Endometrium (tissue), 2 donors: ENCODE data around the gene PIRT.

Source experiments
- FAIRE-seq: peaks from 2 replicates; lab custom pipeline; 2012; peaks lifted over from hg19 to GRCh38; lab: Jason Lieb, UNC
- donor health status: control.
- donor health status: control.

The PIRT gene

DNA sequence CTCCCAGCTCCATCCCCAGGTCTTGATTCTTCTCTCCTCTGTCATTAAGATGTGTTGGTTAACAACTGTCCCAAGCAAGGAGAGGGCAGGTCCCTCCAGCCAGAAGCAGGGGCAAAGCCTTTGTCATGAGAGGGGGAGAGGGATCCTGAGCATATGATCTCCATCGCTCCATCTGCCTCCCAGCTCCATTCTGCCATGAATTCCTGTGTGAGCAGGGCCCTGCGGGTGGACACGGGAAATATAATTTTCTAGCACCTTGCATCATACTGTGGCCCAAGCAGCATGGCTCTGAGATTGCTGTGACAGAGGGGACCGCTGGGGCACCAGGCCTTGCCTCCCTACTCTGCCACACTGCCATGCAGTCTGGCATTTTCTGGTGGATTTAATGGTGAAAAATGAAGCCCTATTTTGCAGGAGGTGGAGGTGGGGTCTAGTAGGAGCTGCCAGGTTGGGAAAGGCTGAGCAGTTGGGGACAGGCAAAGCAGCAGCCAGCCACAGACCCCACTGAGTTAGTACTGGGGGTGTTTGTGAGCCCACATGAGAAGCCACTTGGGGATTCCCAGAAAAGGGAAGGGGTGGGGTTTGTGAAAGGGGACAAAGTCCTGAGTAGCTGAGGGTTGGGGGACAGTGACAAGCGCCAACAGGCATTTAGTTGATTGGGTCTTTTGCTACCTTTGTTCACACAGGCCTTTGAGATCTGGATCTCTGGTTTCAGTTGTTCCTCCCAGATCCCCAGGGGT, 50.4 kb downstream of the PIRT start:
- no peak for FAIRE-seq

DNA sequence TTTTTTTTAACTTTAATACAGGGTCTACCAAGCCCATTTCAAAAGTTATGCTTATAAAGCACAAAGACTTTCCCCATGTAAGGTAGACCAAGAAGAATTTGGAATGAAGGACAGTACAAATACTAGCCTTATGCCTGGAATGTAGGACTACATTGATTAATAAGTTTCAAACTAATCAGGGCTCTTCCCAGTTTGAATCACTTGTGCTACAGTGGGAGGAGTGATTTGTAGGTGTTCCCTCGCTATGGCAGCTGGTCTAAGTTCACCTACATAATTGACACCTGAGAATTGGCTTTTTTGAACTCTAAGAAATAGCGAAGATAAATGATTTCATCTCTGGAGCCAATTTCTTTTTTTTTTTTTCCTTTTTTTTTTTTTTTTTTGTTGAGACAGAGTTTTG, 52.6 kb downstream of the PIRT start:
- no peak for FAIRE-seq

DNA sequence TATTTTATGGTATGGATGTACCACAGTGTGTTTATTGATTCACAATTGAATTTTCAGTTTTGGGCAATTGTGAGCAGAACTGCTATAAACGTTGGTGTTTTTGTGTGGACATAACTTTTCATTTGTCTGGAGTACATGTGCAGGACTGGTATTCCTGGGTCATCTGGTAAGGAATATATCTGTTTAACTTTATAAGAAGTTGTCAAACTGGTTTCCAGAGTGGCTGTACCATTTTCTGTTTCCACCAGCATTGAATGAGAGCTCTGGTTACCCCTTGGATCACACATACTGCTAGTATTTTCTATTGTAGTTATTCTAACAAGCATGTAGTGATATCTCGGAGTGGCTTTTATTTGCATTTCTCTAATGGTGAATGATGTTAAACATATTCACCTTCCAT, 58.3 kb downstream of the PIRT start:
- FAIRE-seq: no peak

DNA sequence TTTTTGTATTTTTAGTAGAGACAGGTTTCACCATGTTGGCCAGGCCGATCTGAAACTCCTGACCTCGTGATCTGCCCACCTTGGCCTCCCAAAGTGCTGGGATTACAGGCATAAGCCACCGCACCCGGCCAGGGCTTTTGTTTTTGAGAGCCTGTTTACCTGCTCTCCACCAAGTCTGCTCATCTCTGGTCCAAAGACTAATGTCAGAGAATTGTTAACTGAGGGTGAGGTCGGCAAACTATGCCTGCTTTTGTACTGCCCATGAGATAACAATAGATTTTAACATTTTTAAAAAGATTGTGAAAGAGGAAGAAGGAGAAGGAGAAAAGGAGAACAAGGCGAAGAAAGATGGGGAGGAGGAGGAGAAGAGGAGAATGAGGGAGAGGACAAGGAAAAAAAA, 60.0 kb downstream of the PIRT start:
- no peak for FAIRE-seq

DNA sequence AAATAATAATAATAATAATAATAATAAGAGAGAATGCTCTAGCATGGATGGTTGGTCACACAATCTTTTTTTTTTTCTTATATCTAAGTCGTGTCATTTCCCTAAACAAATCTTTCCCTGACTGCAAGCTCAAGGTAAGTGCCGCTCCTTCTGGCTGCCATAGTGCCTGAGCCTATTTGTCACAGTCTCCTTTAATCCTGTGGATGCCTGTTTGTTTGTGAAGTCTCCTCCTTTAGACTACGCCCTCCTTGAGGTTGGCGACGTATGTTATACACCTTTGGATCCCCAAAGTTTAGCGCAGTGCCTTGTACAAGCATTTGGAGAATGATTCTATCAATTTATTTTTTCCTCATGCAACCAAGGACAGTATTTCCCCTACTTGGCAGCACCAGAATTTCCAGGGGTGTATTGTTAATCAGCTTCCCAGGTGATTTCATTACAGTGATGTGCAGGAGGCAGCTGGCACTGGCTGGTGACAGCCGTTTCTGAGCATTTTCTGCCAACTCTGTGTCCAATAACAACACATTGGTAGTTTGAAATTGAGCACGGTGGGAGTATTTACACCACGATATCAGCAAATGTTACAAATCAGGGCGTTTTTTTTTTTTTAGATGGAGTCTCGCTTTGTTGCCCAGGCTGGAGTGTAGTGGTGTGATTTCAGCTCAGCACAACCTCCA, 60.6 kb downstream of the PIRT start:
- no peak for FAIRE-seq

DNA sequence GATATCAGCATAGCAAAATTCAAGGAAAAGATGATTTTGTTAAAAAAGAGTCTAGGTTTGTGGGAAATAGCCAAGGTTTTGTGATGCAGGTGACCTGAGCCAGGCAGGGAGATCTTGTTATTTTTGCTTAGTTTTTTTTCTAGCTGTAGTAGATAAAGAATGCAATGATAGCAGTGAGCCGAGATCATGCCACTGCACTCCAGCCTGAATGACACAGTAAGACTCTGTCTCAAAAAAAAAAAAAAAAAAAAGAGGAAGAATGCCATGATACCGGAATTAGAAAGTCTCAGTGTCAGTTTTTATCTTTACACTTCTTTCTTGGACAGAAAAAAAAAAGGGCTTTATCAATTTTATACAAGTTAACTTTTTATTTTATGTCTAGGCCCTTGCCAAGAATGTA, 61.5 kb downstream of the PIRT start:
- no peak for FAIRE-seq

DNA sequence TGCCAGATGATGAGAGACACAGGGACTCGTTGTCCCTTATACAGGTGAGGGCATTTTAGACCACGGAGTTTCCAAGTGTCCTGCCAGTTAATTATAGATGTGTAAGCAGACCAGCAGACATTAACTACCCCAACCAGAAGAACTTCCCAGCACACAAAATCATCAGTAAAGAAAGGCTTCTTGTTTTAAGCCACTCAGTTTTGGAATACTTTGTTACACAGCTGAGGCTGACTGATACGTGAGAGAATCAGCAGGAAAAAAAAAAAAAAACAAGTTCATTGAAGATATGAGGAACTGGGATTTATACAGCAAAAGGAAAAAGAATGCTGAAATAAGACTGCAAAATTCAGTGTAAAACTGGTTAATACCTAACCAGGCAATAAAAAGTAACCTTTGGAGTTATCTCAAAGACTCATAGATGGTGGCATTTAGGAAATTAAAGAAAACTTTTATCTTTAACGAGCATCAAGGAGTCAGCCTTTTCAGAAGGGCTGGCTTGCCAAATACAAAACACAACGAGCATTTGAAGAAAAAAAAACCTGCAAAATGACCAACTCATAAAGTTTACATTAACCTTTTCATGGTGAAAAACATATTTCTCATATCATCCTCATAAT, 62.0 kb downstream of the PIRT start:
- FAIRE-seq: no peak

DNA sequence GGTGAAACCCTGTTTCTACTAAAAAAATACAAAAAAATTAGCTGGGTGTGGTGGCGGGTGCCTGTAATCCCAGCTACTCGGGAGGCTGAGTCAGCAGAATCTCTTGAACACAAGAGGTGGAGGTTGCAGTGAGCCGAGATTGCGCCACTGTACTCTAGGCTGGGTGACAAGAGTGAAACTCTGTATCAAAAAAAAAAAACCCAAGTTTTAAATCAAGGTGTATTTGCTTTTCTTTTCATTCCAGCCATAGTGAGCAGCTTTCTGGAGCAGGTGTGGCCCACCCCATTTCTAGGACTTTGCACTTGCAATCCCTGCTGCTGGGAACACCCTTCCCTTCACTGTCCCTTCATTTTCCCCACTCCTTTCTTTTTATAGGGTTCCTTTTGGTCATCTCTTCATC, 62.8 kb downstream of the PIRT start:
- no peak for FAIRE-seq

DNA sequence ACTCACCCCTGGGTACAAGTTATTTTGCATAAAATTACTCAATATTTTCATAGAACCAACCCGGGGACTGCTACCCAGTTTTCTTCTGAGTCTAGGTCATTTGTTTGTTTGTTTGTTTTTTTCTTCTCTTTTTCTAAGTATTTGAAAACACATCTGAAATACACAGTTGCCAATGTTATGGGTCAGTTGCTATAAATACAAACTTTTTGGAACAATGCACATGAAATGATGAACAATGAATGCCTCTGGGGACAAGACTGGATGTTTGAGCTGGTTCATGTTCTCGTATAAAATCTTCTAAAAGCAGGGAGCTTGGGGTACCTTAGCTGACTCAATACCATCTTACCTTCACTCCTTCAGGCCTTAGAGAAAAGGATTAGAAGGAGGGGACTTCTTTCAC, 64.5 kb downstream of the PIRT start:
- FAIRE-seq: no peak
